HEK293T (cell line): ENCODE results near the gene SGTA.
"Not testable (repeated sequence)": the region's sequence is repeated elsewhere in the genome, so short reads cannot be mapped to it uniquely, and the experiment has no call there.

Experiments used
- CTCF ChIA-PET: fragments of 350-600 bp; formaldehyde crosslinking; extraction: SDS; loops from one replicate; lab custom pipeline; 2021; ENCODE audit warnings: antibody characterized with exemption, inconsistent platforms; lab: Yijun Ruan, JAX
- POLR2A ChIA-PET: fragments of 350-600 bp; formaldehyde crosslinking; extraction: SDS; loops from one replicate; lab custom pipeline; 2020; ENCODE audit warnings: antibody characterized with exemption, inconsistent platforms; lab: Yijun Ruan, JAX
- DNase-seq: peaks from one replicate; pipeline ENCODE4 v3.0.0; 2012; ENCODE audit warnings: mixed read lengths; ENCODE audit errors: extremely low spot score
- ARNT ChIP-seq: fragments of 450-650 bp; IDR thresholded peaks from 2 replicates; pipeline ENCODE4 v1.6.1; 2017; ENCODE audit warnings: mild to moderate bottlenecking
- BHLHE40 ChIP-seq: fragments of 450-650 bp; IDR thresholded peaks from 2 replicates; pipeline ENCODE4 v1.6.1; 2016; ENCODE audit warnings: mild to moderate bottlenecking, moderate library complexity, borderline replicate concordance
- CTBP1 ChIP-seq: fragments of 450-650 bp; IDR thresholded peaks from 2 replicates; pipeline ENCODE4 v1.6.1; 2016; ENCODE audit warnings: borderline replicate concordance
- ELF4 ChIP-seq: fragments of 450-650 bp; IDR thresholded peaks from 2 replicates; pipeline ENCODE4 v1.6.1; 2017; ENCODE audit warnings: antibody characterized with exemption
- FOXA1 ChIP-seq: fragments of 450-650 bp; IDR thresholded peaks from 2 replicates; pipeline ENCODE4 v1.6.1; 2016; ENCODE audit warnings: mild to moderate bottlenecking
- FOXK2 ChIP-seq: fragments of 450-650 bp; IDR thresholded peaks from 2 replicates; pipeline ENCODE4 v1.6.1; 2016; ENCODE audit warnings: mild to moderate bottlenecking
- FOXM1 ChIP-seq: fragments of 450-650 bp; IDR thresholded peaks from 2 replicates; pipeline ENCODE4 v1.6.1; 2017; ENCODE audit warnings: mild to moderate bottlenecking, borderline replicate concordance
- HDGF ChIP-seq: fragments of 450-650 bp; IDR thresholded peaks from 2 replicates; pipeline ENCODE4 v1.6.1; 2017; ENCODE audit warnings: antibody characterized with exemption, borderline replicate concordance
- L3MBTL2 ChIP-seq: fragments of 450-650 bp; conservative IDR thresholded peaks from 2 replicates; pipeline ENCODE4 v1.6.1; 2016; ENCODE audit warnings: mild to moderate bottlenecking
- LEF1 ChIP-seq: fragments of 450-650 bp; IDR thresholded peaks from 2 replicates; pipeline ENCODE4 v1.6.1; 2017; ENCODE audit warnings: mild to moderate bottlenecking, borderline replicate concordance
- NFRKB ChIP-seq: fragments of 450-650 bp; IDR thresholded peaks from 2 replicates; pipeline ENCODE4 v1.6.1; 2016; ENCODE audit warnings: mild to moderate bottlenecking, moderate library complexity
- SP1 ChIP-seq: fragments of 450-650 bp; IDR thresholded peaks from 2 replicates; pipeline ENCODE4 v1.6.1; 2017
- SUZ12 ChIP-seq: fragments of 450-650 bp; IDR thresholded peaks from 2 replicates; pipeline ENCODE4 v1.6.1; 2016; ENCODE audit warnings: mild to moderate bottlenecking
- TARDBP ChIP-seq: fragments of 450-650 bp; IDR thresholded peaks from 2 replicates; pipeline ENCODE4 v1.6.1; 2016
- ZNF384 ChIP-seq: fragments of 450-650 bp; IDR thresholded peaks from 2 replicates; pipeline ENCODE4 v1.6.1; 2016
- TF ChIP-seq, protein P1 (sequence below): fragments of 450-650 bp; IDR thresholded peaks from 2 replicates; pipeline ENCODE4 v1.6.1; 2016

Gene SGTA

DNA sequence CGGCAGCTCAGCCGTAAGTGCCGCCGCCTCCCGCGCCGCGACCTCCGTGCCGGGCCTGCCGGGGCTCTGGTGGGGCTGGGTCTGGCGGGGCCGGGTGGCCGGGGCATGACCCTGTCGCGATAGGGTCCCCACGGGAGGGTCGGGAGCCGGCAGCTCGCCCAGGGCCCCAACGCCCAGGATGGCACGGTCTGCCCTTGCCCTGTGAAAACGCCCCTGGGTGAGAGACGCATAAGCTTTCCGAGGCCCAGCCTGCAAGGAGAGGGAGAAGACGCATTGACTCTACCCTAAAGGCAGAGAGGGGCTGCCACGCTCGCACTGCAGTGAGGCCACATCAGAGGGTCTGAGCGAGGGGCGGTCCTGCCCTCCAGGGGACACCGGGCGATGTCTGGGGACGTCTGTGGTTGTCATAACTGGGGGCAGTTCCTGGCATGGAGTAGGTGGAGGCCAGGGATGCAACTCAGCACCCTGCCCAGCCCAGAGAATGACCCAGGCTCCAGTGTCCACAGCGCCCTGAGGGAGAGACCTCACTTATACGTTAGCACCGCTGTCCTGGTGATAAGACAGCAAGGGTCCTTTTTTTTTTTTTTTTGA is 37.1 kb upstream of the SGTA start:
- TF ChIP-seq CTBP1, result no peak
- peak; percentile 31; the same call in 1 of the 2 replicates for TF ChIP-seq ZNF384
- no peak for TF ChIP-seq FOXM1
- POLR2A ChIA-PET, result interaction anchor here (0.8 to 2.2 kb wide), 3 partner anchors 9 to 35 kb away, joined by 3 to 7 read pairs (median 3); partner anchors contain the start of genes THOP1 and ZNF555
- CTCF ChIA-PET, result interaction anchor here (0.6 kb wide), 1 partner anchor 130 kb away, joined by 3 read pairs; no protein-coding TSS in a partner anchor
- no peak for DNase-seq

DNA sequence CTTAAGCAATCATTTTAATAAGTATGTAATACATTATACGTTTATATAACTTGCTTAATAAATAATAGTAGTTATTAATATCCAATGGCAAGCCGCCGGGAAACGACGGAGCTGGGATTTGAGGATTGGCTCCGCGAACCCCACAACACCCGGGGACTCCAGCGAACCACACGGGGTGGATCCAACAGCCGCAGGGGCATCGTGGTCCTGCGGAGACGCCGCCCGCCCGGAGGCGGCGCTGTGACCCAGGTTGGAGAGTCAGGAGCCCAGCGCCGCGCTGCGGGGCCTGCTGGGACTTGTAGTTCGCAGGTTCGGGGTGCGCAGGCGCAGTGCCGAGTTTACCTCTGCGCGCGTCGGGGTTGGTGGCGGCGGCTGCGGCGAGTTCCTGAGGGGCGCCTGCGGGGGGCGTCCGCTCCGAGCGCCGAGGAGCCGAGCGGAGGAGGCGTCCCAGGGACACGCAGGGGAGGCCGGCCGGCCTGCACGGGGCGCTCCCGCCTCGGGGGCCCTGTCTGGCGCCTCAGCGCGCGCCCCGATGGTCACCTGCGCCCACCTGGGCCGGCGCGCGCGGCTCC is 36.6 kb upstream of the SGTA start, which contains the start of gene ZNF554:
TSS of gene ZNF554 (plus strand) at position 329 of the 572 bp plus-strand sequence. CDS start at position 533, 204 bp downstream.
- ChIA-PET POLR2A (interaction anchor here (0.8 to 1.0 kb wide), 2 partner anchors 9 to 35 kb away, joined by 3 read pairs; partner anchors contain the start of gene THOP1), CTCF (interaction anchor here (0.6 kb wide), 2 partner anchors 131 to 171 kb away, joined by 3 read pairs; no protein-coding TSS in a partner anchor)
- DNase-seq, result peak; percentile 90
- no peak for TF ChIP-seq SP1
- TF ChIP-seq FOXK2, result no peak
- TF ChIP-seq ELF4, result no peak; the same call in 1 of the 2 replicates
- no peak for TF ChIP-seq FOXM1
- TF ChIP-seq LEF1, result peak; percentile 66; the same call in 1 of the 2 replicates

DNA sequence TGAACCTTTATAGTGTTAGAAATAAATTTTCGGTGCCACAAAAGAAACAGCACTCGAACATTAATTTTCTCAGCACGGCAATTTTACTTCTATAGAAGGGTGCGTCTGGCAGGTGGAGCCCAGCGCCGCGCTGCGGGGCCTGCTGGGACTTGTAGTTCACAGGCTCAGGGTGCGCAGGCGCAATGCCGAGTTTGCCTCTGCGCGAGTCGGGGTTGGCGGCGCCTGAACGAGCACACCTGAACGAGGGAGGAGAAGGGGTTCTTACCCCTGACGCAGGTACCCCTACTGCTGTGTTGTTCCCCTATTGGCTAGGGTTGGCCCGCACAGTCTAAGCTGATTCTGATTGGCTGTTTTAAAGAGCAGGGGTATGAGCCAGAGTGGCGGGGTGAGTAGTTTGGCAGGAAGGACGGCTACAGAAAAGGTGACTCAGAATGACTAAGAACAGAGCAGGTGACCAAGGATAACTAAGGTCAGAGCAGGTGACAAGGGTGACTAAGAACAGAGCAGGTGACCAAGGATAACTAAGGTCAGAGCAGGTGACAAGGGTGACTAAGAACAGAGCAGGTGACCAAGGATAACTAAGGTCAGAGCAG is 34.3 kb upstream of the SGTA start:
- POLR2A ChIA-PET, DNase-seq, CTCF ChIA-PET: not testable (repeated sequence)

- POLR2A ChIA-PET, result no interaction called here
- TF ChIP-seq FOXA1 (no peak), LEF1 (no peak), CTBP1 (no peak), FOXK2 (no peak), ELF4 (no peak), FOXM1 (no peak), HDGF (no peak), L3MBTL2 (no peak), SUZ12 (no peak), NFRKB (no peak), ZNF384 (no peak), ARNT (no peak), TARDBP (no peak)
- TF ChIP-seq, protein P1, sequence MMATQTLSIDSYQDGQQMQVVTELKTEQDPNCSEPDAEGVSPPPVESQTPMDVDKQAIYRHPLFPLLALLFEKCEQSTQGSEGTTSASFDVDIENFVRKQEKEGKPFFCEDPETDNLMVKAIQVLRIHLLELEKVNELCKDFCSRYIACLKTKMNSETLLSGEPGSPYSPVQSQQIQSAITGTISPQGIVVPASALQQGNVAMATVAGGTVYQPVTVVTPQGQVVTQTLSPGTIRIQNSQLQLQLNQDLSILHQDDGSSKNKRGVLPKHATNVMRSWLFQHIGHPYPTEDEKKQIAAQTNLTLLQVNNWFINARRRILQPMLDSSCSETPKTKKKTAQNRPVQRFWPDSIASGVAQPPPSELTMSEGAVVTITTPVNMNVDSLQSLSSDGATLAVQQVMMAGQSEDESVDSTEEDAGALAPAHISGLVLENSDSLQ, result no peak
- DNase-seq, result no peak
- CTCF ChIA-PET, result no interaction called here
These were observed 33.6 kb upstream of the SGTA start for GRCh38 chr19:2816641-2817040.

- TF ChIP-seq ZNF384, result no peak
- no peak for TF ChIP-seq SUZ12
- TF ChIP-seq BHLHE40, result no peak
- no peak for TF ChIP-seq HDGF
- TF ChIP-seq TARDBP, result no peak
- no peak for TF ChIP-seq FOXK2
- no peak for TF ChIP-seq FOXM1
- no peak for TF ChIP-seq L3MBTL2
- TF ChIP-seq SP1, result no peak
- no peak for TF ChIP-seq ARNT
- no peak for TF ChIP-seq LEF1
- no peak for TF ChIP-seq CTBP1
- no peak for TF ChIP-seq NFRKB
- TF ChIP-seq FOXA1, result no peak
- TF ChIP-seq ELF4, result no peak
- TF ChIP-seq, protein P1, result no peak
- ChIA-PET POLR2A (no interaction called here), CTCF (no interaction called here)
- DNase-seq, result no peak
These were observed 32.9 kb upstream of the SGTA start for GRCh38 chr19:2815923-2816322.

DNA sequence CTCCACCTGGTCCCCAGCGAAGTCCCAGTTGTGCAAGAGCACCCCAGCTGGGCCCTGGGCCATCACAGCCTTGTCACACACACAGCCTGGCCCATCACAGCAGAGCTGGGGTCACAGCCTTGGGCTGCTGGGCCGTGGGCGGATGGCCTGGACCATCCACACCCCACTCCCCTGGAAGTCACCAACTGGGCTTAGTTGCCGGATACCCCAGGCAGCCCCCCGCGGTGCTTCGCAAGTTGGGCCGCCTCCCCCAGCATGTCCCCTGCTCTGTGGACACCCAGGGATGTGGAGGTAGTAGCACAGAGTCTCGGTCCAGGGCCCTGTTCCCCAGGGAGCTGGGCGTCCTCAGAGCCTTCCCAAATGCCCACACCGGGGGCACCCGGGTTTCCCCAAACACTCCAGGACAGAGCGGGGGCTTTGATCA is 32.1 kb upstream of the SGTA start:
- TF ChIP-seq SP1 (no peak), FOXK2 (no peak), ARNT (no peak), ELF4 (no peak), ZNF384 (no peak), LEF1 (no peak), L3MBTL2 (no peak), NFRKB (no peak), TARDBP (no peak), SUZ12 (no peak), FOXM1 (no peak), HDGF (no peak), FOXA1 (no peak), BHLHE40 (no peak), CTBP1 (no peak)
- TF ChIP-seq, protein P1, result no peak
- POLR2A ChIA-PET, result no interaction called here
- DNase-seq, result no peak
- CTCF ChIA-PET, result no interaction called here
